Astrocyte of the cerebellum (primary cell): Measurements from ENCODE around the gene MSI2.

Experiments used
- DNase-seq: peaks from one replicate; pipeline ENCODE4 v3.0.0-alpha.2; 2011; ENCODE audit warnings: low read depth
- H3K4me3 ChIP-seq: 2 replicates; pipeline ENCODE4 v1.5.1; 2011; ENCODE audit warnings: mild to moderate bottlenecking, low read depth, low read length, moderate library complexity
- CTCF ChIP-seq: IDR thresholded peaks from 2 replicates; pipeline ENCODE4 v1.5.1; 2012; ENCODE audit warnings: low read length, low read depth, moderate library complexity, mild to moderate bottlenecking; ENCODE audit errors: missing control alignments
- in situ Hi-C: cut with HindIII; loops from 2 replicates; pipeline ENCODE4 v1.10.0; 2017; ENCODE audit warnings: low sequenced_read_pairs

MSI2 gene

GRCh38 chr17:57461082-57461481 lies 204.8 kb downstream of the MSI2 start:
- in situ Hi-C loops = no loop called here

GRCh38 chr17:57462007-57462579 lies 205.8 kb downstream of the MSI2 start:
- no peak for DNase-seq
- H3K4me3 ChIP-seq = no peak overlapping the region
- TF ChIP-seq CTCF = no peak
- in situ Hi-C loops = no loop called here

More at GRCh38 chr17:57461082-57461481, 204.8 kb downstream of the MSI2 start:
- no peak for DNase-seq
- no peak overlapping the region for H3K4me3 ChIP-seq
- no peak for TF ChIP-seq CTCF

GRCh38 chr17:57463103-57463885 lies 207.0 kb downstream of the MSI2 start:
- DNase-seq = no peak
- in situ Hi-C loops = no loop called here
- no peak overlapping the region for H3K4me3 ChIP-seq
- no peak for TF ChIP-seq CTCF

- in situ Hi-C loops = no loop called here
- no peak for DNase-seq
- no peak overlapping the region for H3K4me3 ChIP-seq
- no peak for TF ChIP-seq CTCF
Observed at GRCh38 chr17:57464191-57464864, 208.0 kb downstream of the MSI2 start.

- no peak for TF ChIP-seq CTCF
- in situ Hi-C loops = no loop called here
Observed at GRCh38 chr17:57465610-57466009, 209.3 kb downstream of the MSI2 start.

GRCh38 chr17:57466017-57466471 lies 209.7 kb downstream of the MSI2 start:
- no peak for TF ChIP-seq CTCF
- H3K4me3 ChIP-seq = no peak overlapping the region
- DNase-seq = no peak
- in situ Hi-C loops = no loop called here

More at GRCh38 chr17:57465610-57466009, 209.3 kb downstream of the MSI2 start:
- DNase-seq = no peak
- H3K4me3 ChIP-seq = no peak overlapping the region
